Left renal cortex interstitium (tissue), 4 donors: ENCODE results near the gene C1orf146. TPM values are rescaled to one million over a fixed set of nuclear protein-coding genes. Genes with fewer than 3 reads are reported as not detected.
A peak's percentile ranks its signal among the peaks of the same experiment; 100 is the strongest.
"Not testable (repeated sequence)": the region's sequence is repeated elsewhere in the genome, so short reads cannot be mapped to it uniquely, and the experiment has no call there.

ENCODE experiments used
- DNase-seq, 4 donors: peaks; one replicate each; pipeline ENCODE4 v3.0.0-alpha.2; 2013; ENCODE audit warnings: low read depth in 4 of 4, low spot score in 2 of 4, missing footprints in 1 of 4
- polyA plus RNA-seq, 4 donors: library from polyadenylated mRNA; unstranded; fragments of 120-200 nt; gene quantifications; one replicate each; pipeline ENCODE4 v1.2.1, GENCODE V29; 2013; ENCODE audit not compliant: insufficient read length in 4 of 4

The C1orf146 gene
- polyA plus RNA-seq, 4 donors: 0.18 to 0.21 (median 0.21) TPM; not detected in 1

- DNase-seq: no peak
Observed at GRCh38 chr1:92273039-92273438, 55.3 kb downstream of the C1orf146 start.

GRCh38 chr1:92274939-92275338, 57.2 kb downstream of the C1orf146 start:
- DNase-seq: no peak

- no peak for DNase-seq
Observed at GRCh38 chr1:92276082-92276481, 58.4 kb downstream of the C1orf146 start.

GRCh38 chr1:92277105-92277723, 59.5 kb downstream of the C1orf146 start:
- DNase-seq: no peak

- DNase-seq: not testable (repeated sequence)
Observed at GRCh38 chr1:92279781-92280180, 62.1 kb downstream of the C1orf146 start.

GRCh38 chr1:92281411-92281810, 63.7 kb downstream of the C1orf146 start:
- not testable (repeated sequence) for DNase-seq

GRCh38 chr1:92291372-92291999, 73.8 kb downstream of the C1orf146 start:
- peak in 1 of 4 donors; percentile 43 for DNase-seq

Other genes starting within 250 kb of the C1orf146 start
- 1 to 10 TPM; 1.4 to 1.7 (median 1.4) TPM for gene EPHX4, start 187.9 kb upstream of the C1orf146 start, polyA plus RNA-seq
- gene SETSIP, start 142.5 kb upstream of the C1orf146 start, polyA plus RNA-seq: 1 to 10 TPM in 1 of 4 donors, under 1 TPM in 3; 0.29 to 1.0 (median 0.68) TPM
- 1 to 10 TPM; 5.2 to 9.4 (median 6.2) TPM for gene BTBD8, start 137.6 kb upstream of the C1orf146 start, polyA plus RNA-seq
- gene GLMN, start 81.1 kb downstream of the C1orf146 start, polyA plus RNA-seq: 10 to 100 TPM; 17.4 to 34.6 (median 22.3) TPM
- 10 to 100 TPM; 27.7 to 34.7 (median 30.6) TPM for gene RPAP2, start 81.1 kb downstream of the C1orf146 start, polyA plus RNA-seq